GM21576 (cell line): Measurements from ENCODE around the gene FNDC4.

Source experiments
- ATAC-seq: cut with Tn5 transposase; IDR thresholded peaks from one replicate; pipeline ENCODE4 v1.9.1; 2021; ENCODE audit warnings: mild to moderate bottlenecking, moderate library complexity; ENCODE audit not compliant: unreplicated experiment

Gene FNDC4

DNA sequence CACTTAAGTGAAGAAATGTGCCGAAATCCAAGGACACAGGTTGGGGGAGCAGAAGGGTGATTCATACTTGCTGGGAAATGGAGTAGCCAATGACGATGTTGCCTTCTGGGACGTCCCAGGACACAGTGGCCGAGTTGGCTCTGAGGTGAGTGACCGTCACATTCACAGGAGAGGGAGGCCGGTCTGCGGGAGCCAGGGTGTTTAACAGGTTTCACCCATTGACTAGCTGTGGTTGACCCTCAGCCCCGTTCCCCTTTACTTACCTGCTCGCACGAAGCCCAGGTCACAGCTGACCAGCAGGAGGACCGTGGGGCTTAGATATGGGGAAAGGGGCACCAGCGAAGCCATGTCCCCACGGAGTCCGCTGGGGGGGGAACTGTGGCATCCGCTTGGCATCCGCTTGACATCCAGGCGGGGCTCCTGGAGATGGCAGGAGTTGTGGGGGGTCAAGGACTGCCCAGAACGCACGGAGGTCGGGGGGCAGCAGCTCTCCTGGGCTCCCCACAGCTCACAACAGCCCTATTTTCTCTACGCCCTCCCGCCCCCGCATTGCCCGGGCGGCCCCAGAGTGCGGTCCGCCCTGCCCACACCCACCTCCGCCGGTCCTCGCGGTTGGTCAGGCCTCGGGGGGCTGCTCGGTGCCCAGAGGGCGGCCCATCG, 586 bp downstream of the FNDC4 start:
- no peak for ATAC-seq

DNA sequence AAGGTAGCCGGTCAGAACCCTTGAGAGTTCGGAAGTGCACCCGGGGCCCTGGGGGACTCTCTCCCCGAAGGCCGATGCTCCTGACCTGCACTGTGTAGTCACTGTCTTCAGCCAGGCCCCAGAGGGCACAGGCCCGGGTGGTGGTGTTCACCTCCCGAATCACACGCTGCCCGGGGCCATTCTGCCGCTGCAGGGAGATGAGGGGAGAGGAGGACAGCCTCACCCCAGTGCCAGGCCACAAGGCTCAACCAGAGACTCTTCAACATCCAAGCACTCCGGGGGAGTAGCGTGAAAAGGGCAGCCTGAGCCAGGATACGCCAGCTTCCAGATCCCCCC, 1.1 kb downstream of the FNDC4 start:
- ATAC-seq: no peak

DNA sequence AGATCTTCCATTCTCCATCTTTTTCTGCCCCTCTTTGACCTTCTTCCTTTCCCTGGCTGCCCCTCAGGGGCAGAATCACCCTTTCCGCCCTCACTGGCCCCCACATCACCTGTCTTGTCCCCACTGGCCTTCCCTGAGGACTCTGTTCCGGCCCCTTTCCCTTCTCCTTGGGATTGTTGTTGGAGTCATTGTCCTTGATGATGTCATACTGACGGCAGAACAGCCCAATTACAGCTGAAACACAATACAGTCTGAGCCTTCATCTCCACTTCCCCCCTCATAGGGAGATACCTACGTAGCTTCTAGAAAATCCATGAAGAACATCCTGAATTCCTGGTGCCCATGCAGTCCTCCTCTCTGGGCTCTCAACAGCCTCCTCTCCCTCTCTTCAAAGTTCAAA, 2.4 kb downstream of the FNDC4 start:
- no peak for ATAC-seq

DNA sequence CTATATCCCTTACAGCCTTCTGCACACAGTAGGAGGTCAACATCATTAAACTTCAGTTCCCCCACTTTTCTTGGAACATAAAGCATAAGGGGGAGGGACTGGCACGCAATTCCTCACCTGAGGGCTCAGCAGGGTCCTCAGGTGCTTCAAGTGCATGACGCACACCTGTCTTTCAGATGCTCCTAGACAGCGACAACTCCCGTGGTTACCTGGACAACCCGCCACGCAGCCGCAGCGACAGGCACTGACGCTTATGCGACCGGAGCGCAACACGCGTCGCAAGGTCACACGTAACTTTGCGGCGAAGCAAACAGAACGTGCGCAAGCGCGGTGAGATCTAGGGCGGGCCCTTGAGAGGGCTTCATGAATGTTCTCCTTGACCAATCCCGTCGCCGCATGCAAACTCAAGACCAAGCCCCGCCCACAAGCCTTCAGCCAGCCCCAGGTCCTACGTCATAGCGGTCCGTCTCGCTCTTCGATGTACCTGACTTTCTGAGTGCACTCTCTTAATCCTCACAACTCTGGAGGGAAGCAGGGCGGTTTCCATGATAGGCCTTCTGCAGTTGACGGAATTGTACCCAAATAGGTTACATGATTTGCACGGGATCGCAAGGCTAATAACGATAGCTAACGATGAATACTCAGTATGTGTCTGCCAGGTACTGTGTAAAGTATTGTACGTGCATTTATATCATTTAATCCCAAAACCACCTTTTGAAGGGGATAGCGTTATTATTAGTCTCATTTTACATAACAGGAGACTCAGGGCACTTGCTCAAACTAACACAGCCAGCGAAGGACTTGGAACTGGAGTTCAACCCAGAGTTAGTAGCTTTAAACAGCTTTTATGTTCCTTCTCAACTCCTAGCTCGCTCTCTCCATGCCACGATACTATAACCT, 5.3 kb downstream of the FNDC4 start, which contains the start of gene IFT172:
Gene IFT172, minus strand, starts transcription at position 246 of the 900 bp plus-strand sequence. Its CDS starts 90 bp downstream, at position 156.
- ATAC-seq: peak; percentile 94

DNA sequence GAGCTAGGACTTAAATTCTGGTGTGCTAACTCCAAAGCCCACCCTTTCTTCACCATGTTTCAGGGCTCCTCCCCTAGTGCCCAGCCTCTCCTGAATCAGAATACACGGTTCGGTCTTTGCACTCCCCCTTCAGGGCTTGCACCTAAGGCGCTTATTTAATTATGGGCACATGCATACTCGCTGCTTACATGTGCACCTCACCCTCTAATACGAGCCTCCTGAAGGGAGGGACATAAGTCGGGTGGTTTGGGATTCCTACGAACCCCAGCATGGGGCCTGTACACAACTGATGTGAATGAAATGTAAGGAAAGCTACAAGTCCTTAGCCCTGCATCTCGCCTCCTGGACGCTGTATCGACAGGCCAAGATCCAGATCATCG, 5.9 kb downstream of the FNDC4 start:
- no peak for ATAC-seq

DNA sequence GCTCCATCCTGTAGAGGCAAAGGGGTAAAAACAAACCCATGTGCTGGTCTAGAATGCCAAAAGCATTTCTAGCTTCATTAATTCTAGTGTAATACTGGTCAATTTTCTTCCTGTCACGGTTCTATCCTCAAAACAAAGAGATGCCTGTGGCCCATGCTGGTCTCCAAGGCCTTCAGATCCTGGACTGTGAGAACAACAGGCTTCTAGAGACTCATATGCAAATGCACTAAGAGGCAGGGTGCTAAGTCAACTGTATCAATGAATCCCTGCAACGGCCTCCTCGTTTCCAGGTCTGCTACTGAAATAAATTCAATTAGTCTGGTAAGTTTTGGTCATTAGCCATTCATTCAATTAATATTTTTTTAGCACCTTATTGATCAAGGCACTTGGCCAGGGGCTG, 9.5 kb downstream of the FNDC4 start:
- ATAC-seq: no peak

DNA sequence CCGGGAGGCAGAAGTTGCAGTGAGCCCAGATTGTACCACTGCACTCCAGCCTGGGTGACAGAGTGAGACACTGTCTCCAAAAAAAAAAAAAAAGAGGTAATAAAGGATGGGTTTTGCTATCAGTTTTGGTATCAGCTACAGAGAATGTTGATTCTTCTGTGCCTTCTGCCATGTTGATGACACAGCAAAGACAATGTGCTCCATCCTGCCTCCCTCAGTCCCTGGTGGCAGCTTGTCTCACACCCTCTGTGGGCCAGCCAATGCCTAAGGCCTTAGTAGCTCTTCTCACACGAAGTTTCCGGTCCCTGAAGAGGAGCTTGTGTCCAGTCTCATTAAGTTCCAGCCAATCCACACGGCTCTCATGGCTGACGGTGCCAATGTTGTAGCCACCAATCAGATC, 23.0 kb downstream of the FNDC4 start:
- ATAC-seq: no peak

DNA sequence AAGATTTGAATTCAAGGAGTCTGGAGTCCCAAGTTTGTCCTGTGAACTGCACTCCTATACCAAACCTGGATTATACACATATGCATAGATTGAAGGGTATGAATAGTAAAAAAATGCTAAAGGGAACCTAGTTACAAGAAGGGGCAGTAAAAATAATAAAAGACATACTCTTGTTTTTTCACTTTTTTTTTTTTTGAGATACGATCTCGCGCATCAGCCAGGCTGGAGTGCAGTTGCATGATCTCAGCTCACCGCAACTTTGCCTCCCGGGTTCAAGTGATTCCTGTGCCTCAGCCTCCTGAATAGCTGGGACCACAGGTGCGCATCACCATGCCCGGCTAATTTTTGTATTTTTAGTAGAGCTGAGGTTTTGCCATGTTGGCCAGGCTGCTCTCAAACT, 30.6 kb downstream of the FNDC4 start:
- ATAC-seq: no peak

DNA sequence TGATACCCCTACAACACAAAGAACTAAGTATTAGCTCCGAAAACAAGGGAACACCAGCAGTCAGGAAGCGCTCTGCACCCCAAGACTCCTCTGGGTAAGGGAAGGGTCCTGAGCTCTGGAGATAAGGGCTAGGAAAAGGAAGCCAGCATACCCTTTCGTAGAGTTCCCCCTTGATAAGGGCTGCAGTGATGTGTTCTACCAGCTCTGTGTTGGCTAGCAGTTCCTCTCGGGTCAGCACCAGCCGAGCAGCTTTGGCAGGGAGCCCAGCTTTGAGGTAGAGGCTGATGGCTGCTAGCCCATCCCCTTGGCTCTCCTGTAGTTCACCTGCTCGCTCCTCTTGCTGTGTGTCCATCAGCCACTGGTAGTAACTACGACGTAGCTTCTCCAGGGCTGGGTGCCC, 33.9 kb downstream of the FNDC4 start:
- no peak for ATAC-seq

DNA sequence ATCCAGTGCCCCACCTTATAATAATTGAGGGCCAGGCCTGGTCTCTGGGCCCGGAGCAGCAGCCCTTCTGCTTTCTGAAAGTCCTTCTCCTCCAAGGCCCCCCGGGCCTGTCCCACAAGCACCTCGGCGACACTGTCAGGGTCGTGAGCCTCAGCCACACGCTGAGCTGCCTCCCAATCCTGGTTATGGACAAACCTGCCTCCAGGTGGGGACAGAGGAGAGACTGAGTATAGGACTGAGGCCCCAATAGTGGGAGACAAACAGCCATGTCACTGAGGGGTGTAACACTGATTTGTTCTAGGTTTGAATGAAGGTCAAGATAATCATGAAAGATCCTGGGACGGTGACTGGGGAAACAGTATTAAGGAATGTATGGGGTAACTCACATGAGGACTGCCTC, 41.0 kb downstream of the FNDC4 start:
- no peak for ATAC-seq

DNA sequence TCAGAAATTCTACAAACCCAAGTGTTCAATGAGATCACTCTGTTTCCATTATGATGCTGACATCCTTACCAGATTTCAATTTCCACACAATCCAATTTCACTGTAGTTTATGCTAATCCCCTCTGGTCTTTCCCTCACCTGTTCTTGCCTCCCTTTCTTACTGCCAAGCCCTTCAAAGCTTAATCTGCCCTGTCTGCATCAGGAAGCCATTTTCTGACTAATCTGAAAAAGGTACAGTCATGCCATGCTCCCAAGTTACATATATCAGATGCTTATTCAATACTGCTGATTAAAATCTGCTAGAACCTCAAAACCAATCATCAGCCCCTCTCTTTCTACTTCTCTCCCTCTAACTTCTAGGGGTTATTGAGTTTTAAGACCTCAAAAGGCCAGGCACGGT, 43.9 kb downstream of the FNDC4 start:
- ATAC-seq: no peak

DNA sequence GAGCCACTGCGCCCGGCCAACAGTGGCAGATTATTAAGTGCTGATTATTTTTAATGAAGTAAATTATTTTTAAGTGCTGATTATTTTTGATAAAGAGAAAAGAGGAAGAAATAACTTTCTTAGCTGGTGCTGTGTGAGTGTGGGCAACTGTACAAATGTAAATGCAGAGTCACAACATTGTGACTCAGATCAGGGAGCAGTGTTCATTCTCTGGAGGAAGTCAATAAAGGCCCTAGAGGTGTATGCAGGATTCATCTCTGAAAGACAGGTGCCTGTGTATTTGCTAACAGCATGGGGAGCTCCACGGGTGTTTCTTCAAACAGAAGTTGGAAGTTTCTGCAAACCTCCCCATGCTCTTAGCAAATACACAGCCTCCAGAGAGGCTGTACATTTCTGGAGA, 46.6 kb downstream of the FNDC4 start:
- ATAC-seq: no peak

DNA sequence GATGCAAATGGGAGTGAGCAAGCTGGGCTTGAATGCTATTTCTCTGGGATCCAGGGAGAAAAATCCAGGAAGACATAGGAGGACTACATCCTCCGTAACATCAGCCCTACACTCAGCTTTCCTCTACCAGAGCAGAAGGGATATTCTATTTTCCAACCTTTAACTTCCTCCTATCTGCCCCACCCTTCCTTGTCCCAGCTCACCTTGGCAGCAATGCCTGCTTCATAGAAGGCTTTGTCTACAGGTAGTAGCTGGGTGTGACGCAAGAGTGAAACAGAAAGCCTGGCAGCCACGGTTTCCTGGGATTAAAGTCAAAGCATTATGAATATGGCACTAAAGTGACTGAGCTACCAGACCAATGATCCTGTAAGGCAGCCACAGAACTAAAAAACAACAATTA, 48.9 kb downstream of the FNDC4 start:
- ATAC-seq: no peak

DNA sequence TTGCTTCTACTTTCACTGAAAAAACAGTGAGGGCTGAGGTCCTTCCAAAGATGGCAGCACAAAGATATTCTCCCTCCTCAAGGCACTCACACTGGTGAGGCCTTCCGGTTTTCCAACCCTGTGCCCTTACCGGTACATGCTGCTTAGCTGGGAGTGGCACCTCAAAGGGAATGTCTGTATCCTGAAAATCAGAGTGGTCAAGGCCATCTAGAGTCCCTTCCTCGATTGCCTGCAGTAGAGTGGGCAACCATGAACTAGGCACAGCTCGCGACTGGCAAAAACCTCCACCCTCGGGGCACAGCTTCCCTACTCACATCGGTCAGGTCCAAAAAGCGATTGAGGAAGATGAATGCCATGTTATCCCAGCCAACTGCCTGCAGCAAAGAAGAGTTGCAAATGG, 49.4 kb downstream of the FNDC4 start:
- no peak for ATAC-seq

DNA sequence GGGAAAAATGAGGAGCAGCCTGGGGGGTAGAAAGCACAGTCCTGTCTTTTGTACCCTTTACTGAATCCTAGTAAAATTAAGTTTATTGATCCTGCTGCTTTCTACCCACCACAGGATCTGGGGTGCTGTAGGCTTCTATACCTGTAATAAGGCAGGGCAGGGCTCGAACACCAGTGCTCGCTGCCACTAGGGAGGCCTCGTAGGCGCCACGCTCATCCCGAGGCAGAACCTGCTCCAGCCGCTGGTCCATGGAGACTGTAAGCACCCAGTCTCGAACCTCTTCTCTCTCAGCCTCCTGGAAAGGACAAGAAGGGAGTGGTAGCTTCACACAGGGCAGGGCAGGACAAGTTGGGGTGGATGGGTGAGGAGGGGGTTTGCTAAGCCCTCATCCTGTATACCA, 49.8 kb downstream of the FNDC4 start:
- ATAC-seq: no peak

DNA sequence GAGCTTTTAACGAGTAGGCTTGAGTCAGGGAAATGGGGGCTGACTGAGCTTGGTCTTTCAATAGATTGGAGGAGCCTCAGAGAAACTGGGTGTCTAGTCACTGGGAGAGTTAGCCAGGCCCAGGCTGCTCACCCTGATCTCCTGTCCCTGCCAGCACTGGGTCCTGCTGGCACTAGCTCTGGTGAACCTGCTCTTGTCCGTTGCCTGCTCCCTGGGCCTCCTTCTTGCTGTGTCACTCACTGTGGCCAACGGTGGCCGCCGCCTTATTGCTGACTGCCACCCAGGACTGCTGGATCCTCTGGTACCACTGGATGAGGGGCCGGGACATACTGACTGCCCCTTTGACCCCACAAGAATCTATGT, 52.1 kb downstream of the FNDC4 start:
- no peak for ATAC-seq

DNA sequence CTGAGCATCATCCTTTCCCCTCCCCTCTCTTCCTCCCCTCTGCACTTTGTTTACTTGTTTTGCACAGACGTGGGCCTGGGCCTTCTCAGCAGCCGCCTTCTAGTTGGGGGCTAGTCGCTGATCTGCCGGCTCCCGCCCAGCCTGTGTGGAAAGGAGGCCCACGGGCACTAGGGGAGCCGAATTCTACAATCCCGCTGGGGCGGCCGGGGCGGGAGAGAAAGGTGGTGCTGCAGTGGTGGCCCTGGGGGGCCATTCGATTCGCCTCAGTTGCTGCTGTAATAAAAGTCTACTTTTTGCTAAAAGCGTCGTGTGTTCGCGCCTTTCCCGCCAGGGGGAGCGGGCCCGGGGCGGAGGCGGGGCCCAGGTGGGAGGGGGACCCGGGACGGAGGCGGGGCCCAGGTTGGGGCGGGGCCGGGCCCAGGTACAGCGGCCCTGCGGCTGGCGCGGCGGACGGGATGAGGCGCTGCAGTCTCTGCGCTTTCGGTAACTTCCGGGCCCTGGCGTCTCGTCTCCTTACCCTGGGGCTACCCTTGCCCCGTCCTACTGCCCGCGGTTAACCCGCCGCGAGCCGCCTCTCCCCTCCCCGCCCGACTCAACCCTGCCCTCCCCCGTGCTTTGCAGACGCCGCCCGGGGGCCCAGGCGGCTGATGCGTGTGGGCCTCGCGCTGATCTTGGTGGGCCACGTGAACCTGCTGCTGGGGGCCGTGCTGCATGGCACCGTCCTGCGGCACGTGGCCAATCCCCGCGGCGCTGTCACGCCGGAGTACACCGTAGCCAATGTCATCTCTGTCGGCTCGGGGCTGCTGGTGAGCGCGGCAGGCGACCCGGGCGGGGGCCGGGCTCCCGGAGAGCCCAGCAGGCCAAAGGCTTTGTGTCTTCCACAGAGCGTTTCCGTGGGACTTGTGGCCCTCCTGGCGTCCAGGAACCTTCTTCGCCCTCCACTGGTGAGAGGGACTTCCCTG, 52.8 kb downstream of the FNDC4 start, which contains the start of gene KRTCAP3:
Gene KRTCAP3, plus strand, starts transcription at position 424 of the 962 bp plus-strand sequence. Its CDS starts 32 bp downstream, at position 456.
- ATAC-seq: no peak
